Anterior cingulate cortex (tissue), 58 donors: ENCODE measurements around the gene ZNF236.
A peak's percentile ranks its signal among the peaks of the same experiment; 100 is the strongest.

ENCODE experiments used
- DNase-seq, 58 donors: peaks; one replicate each; lab custom pipeline; 2025; lab: John Stamatoyannopoulos, UW

The ZNF236 gene

DNA sequence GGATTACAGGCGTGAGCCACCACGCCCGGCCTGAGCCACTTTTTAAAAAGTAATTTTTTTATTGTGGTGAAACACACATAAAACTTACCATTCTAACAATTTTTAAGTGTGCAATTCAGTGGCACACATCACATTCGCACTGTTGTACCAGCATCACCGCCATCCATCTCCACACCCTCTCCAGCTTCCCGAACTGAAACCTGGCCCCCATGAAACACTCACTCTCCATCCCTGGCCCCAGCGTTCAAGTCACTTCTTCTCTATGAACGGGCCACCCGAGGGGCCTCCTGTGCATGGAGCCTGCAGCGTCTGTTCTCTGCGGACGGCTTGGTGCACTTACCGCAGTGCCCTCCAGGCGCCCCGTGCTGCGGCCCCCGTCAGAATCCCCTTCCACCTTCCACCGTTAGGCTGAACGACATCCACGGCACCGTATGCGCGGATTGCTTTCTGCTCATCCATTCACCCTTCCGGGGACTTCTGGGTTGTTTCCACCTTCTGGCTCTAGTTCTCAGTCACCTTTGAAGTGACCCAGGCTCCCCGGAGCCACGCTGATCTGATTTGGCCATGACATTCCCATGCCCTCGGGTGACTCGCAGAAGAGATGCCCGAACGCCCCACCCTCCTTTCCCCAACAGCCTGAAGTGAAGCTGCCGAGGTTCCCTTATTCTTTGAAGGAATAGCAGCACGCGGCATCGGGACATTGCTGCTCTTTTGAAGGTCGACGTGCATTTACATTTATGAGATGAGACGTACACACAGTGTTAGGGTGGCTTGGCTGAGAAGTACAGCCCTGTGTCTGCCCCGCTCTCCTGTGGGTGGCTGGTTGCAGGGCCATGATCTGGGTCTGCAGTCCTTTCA lies 175.8 kb downstream of the ZNF236 start:
- DNase-seq: no peak

DNA sequence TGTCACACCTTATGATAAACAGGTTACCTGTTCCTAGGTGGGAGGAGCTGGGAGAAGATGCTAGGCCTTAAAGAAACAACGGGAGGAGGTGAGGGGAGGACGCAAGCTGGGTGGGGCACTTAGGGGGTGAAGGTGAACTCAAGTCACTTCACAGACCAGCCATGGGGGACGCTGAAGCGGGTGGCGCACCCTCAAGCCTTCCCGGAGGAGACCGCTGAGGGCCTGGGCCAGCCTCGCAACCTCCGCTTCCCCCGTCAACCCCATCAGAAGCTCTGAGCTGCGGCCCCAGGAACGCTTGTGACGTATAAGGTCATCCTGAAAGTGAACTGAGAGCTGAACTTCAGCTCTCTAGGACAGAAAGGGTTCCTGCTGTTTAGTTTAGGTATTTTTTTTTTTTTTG lies 176.7 kb downstream of the ZNF236 start:
- DNase-seq: no peak

GRCh38 chr18:77000527-77000926 lies 178.2 kb downstream of the ZNF236 start:
- peak in 19 of 58 donors; percentile 24 to 75 (median 43) for DNase-seq

DNA sequence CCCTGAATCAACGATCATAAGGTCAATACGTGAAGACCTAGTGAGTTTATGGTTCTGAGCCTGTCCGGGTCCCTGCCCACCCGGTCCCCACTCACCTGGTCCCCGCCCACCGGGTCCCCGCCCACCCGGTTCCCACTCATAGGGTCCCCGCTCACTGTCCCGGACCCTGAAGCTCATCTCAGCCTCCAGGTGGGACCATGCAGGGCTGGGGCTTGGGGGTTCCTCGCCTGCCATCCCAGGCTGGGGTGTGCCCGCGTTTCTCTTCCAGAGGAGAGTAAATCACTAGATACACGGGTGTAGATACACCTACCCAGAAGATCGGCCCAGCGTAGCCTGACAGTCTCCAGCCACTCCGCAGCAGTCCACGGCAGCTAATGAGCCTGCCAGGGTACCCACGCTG lies 178.7 kb downstream of the ZNF236 start:
- DNase-seq: no peak

DNA sequence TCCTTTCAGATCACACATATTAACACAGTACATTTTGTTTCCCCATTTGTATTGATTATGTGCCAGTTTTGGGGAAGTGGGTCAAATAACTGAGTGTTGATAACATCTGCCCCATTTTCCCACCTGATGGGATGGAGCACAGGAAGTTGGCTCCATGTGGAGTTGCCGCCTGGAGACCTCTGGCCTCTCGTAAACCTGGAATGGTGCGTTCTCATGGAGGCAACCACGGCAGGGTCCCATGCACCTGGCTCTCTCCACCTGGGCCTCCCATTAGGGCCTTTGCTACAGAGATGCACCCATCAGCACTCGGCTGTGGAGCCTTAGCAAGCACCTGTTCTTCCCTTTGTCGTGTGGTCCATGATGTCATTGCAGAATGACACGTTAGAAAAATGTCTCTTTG lies 179.6 kb downstream of the ZNF236 start:
- no peak for DNase-seq

- DNase-seq: no peak
Observed at GRCh38 chr18:77002496-77002895, 180.1 kb downstream of the ZNF236 start.

GRCh38 chr18:77003316-77003715 lies 181.0 kb downstream of the ZNF236 start:
- no peak for DNase-seq

DNA sequence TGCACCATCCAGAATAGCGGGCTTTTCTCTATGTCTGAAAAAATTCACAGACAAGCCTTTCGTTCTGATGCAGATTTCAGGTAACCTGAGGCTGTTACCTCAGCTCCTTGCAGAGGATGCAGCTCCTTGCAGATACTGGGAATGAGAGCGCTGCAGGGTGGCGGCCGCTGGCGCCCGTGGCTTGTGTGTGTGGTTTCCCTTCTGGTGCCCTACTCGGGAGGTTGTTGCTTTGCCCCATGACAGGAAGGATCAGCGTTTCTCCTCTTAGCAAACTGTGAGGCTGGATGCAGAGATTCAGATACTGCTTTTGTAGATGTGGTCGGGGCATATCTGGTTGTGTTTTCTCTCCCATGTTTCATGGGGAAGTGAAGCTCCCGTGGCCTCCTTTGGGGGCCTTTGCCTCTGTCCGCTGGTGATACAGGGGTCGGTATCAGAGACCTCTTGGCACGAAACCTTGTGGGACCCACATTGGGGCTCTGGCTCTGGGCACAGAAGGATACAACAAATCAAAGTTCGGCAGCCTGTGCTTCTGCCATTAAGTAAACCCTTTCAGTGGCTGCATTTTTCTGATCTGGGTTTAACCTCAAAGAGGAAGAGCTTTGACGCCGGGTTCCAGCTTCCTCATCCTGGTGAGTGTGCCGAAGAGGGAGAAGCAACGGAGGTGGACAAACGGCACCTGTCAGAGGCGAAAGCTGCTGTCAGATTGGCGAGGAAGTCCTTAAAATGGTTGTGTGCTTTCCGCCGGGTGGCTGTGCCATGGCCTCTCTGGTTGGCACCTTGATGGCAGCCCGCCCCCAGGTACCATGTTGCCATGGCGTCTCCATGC lies 182.4 kb downstream of the ZNF236 start:
- DNase-seq: no peak

- no peak for DNase-seq
Observed at GRCh38 chr18:77005651-77006195, 183.4 kb downstream of the ZNF236 start.

DNA sequence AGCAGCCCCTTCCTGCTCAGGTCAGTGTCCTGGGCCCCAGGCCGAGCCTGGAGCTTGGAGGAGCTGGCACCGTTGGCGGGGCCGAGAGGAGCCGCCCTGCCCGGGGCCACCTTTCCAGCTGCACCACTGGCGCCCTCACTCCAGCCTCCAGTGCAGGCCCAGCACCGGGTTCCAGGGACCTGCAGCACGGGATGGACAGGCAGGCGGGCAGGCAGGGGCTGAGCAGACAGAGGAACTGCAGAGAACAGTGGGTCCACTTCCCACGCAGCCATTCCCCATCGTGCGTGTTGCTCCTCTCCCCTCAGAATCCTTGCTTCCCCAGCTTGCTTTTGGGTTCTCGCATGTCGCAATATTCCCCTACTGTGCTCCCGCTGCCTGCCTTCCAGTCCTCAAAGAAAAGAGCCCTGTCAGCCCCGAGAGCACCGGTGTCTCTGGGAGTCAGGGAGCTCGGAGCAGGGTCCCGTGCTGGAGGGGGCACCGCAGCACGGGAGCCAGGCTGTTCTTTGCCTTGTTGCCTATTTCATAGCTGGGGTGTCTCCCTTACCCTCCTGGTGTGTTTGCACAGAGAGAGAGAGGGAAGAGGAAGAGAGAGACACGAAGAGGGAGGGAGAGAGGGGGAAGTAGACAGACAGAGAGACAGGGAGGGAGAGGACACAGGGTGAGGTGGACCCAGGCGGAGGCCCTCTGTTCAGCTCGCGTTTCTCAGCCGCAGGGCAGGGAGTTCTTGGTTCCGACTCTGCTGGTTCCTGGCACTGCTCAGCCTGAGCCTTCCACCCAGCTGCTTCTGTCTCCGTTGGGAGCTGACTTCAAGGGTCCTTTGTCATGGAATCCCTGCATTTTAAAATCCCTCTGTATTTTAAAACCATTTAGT lies 184.2 kb downstream of the ZNF236 start:
- peak in 2 of 58 donors; percentile 44 to 62 for DNase-seq

- no peak for DNase-seq
Observed at GRCh38 chr18:77007251-77007650, 184.9 kb downstream of the ZNF236 start.

DNA sequence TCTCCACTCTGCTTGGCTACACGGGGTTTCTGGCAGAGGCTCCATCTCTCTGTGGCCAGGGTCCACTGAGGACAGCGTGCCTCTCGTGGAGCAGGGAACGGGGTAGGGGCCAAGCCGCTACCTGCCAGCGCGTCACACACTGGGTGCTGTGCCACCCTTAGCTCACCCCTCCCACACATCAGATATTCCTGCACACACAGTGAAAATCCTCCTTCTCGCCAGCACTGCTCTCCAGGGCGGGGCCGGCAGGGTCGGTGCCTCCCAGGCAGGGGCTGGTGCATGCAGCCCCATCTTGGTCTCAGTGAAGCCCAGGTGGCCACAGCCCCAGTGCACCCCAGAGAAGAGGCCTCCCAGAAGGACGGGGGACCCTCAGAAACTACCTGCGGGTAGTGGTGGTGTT lies 185.6 kb downstream of the ZNF236 start:
- DNase-seq: no peak

GRCh38 chr18:77008576-77009315 lies 186.4 kb downstream of the ZNF236 start:
- no peak for DNase-seq

DNA sequence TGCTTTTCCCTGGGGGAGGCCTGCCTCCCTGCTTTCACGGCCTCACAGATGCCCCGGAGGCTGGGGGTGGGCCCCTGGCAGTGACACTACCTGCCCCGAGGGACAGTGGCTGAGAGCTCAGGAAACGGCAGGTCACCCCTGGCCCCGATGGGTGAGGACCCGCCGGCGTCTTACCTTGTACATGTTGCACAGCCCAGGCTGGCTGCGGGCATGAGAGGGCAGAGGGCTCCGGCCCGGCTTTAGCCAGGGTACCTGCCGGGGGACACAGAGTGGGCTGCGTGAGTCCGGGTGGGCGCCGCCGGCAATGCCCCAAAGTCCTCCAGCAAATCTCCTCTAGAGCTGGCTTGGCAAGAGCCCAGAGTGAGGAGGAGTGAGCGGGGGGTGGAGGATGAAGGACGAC lies 187.3 kb downstream of the ZNF236 start:
- DNase-seq: no peak

DNA sequence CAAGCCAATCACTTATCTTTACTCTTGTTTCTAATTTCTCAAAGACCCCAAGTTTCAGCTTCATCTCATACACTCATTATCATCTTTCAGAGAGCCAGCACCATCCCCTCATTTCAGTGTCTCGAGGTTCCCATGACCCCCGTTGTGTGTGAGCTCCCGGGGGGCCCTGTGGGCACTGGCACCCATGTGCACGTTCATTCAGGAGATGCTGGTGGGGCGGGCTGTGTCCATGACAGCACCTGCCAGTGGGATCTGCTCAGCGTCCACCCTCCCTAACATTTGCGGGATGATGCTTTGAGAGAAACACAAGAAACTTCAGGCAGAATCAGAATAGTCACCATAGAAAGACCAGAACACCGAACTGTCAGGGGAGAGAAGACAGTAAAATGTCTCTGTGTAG lies 189.8 kb downstream of the ZNF236 start:
- DNase-seq: no peak

- DNase-seq: no peak
Observed at GRCh38 chr18:77012806-77013541, 190.6 kb downstream of the ZNF236 start.

DNA sequence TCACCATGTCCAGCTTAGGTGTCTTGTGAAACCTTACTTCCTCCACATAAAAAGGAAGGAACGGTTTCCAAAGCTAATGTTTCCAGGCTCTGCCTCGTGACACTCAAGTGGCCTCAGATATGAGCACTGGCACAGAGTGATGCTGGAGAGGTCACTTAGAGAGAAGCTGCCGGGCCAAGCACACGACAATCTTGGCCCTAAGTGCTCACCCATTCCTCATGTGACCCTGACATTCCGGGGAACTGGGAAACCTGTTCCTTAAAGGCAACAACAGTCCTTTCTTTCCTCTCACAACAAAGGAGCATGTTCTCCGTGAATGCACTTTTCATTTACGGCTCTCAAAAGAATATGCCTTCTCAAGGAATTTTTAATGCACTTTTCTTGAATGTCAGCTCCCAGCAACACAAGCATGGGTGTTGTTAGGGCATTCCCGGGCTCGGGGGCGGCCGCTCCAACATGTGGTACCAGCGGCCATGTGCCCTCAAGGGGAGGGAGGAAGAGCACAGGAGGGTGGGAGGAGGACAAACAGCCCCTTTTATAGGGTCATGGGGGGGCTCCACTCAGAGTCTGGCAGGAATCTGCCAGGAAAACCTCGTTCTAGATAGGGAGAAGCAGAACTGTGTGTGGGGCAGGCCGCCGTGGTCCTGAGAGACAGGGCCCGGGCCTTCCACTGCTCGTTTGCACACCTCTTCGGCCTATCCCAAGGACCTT lies 191.6 kb downstream of the ZNF236 start:
- peak in 17 of 58 donors; percentile 35 to 74 (median 51) for DNase-seq

DNA sequence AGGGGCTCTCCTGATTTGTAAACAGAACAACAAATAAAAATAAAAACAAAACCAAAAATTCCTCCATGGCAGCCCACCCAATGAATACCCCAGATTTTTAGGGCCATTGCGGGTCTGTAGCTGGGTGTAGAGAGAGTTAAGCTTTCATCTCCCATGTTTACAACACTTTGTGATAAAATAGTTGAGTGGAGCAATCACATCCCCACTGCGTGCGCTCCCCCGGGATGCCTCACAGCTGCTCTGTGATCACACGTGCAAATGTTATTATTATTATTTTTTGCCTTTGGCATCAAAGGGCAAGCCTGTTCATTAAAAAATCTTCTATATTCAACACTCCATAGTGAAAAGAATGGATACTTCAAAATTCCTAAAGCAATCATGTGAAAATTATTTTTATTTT lies 192.2 kb downstream of the ZNF236 start:
- DNase-seq: no peak
